ENCODE measurements around the gene FOXD4L1. TPM values are rescaled to one million over a fixed set of nuclear protein-coding genes. Genes with fewer than 3 reads are reported as not detected.
A peak's percentile ranks its signal among the peaks of the same experiment; 100 is the strongest.
"Not testable (repeated sequence)": the region's sequence is repeated elsewhere in the genome, so short reads cannot be mapped to it uniquely, and the experiment has no call there.

Gene FOXD4L1
- total RNA-seq, 1 experiment from 2014 or later: not detected

- not testable (repeated sequence) for H3K79me2 ChIP-seq (ENCODE audit: insufficient read depth, low read length); H3K23me2 ChIP-seq (ENCODE audit: insufficient read length, low read depth, low read length, poor library complexity, severe bottlenecking); H4K8ac ChIP-seq (replicated peaks; ENCODE audit: insufficient read length, low read depth, low read length); H3T11ph ChIP-seq (ENCODE audit: low read length); H3K14ac ChIP-seq (ENCODE audit: insufficient read depth, low read length); H2BK120ac ChIP-seq (ENCODE audit: low read depth, low read length, poor library complexity, severe bottlenecking); H3K27ac ChIP-seq (ENCODE audit: insufficient read length, low read depth, low read length); H4K20me1 ChIP-seq (ENCODE audit: control insufficient read depth, insufficient read depth, insufficient read length); H3K9ac ChIP-seq (ENCODE audit: extremely low read depth, insufficient read length, low read length); H2BK20ac ChIP-seq (ENCODE audit: low read depth, low read length, poor library complexity, severe bottlenecking); H3K27ac Mint-ChIP-seq; H2BK5ac ChIP-seq (ENCODE audit: insufficient read length, low read length); H3K9me3 Mint-ChIP-seq; H3K36me3 Mint-ChIP-seq (ENCODE audit: insufficient read depth in 1 of 3, low read depth in 3 of 3); H3K4me2 ChIP-seq (ENCODE audit: insufficient read depth, insufficient read length, low read length); H3K4ac ChIP-seq (ENCODE audit: low read depth, low read length); H3K79me1 ChIP-seq (ENCODE audit: insufficient read depth, low read depth, low read length, poor library complexity, severe bottlenecking); H4K91ac ChIP-seq (ENCODE audit: insufficient read length, low read depth, low read length); H3K4me1 ChIP-seq (ENCODE audit: insufficient read depth, low read length); H3K56ac ChIP-seq (ENCODE audit: insufficient read length, low read depth, low read length); H3K9me3 ChIP-seq (ENCODE audit: control insufficient read depth, low read depth, low read length); DNase-seq; H3K18ac ChIP-seq (ENCODE audit: insufficient read length, low read depth, low read length); H2AK5ac ChIP-seq (ENCODE audit: insufficient read length, low read length); H2AFZ ChIP-seq (ENCODE audit: low read length); H3K23ac ChIP-seq (ENCODE audit: insufficient read length, low read depth, low read length); H2BK12ac ChIP-seq (ENCODE audit: insufficient read length, low read depth, low read length); H4K5ac ChIP-seq (ENCODE audit: insufficient read length, low read depth, low read length); H2BK15ac ChIP-seq (ENCODE audit: low read depth, low read length)
- Mint-ChIP-seq H3K4me3 (peak overlapping the region; percentile 48 to 65; a peak in 4 of 5 replicates), H3K27me3 (ENCODE audit: low read depth) (peaks cover 72% of the 10 kb centered on the region), H3K4me1 (peaks cover 0 to 11% of the 10 kb centered on the region in 2 experiments; a peak in 2 of 4 replicates)
- peaks cover 18% of the 10 kb centered on the region; the same call in 1 of the 2 replicates for H3K27me3 ChIP-seq (ENCODE audit: insufficient read depth, low read length)
- no CpG with 5 or more reads among the region's 62 CpGs for WGBS (ENCODE audit: extremely low coverage, insufficient read length, low lambda C conversion rate)
Observed at GRCh38 chr2:113499019-113499885, 787 bp downstream of the FOXD4L1 start.

GRCh38 chr2:113499886-113500722, 1.6 kb downstream of the FOXD4L1 start:
- not testable (repeated sequence) for H4K8ac ChIP-seq (replicated peaks; ENCODE audit: insufficient read length, low read depth, low read length); H3K18ac ChIP-seq (ENCODE audit: insufficient read length, low read depth, low read length)

More at GRCh38 chr2:113499886-113500722, 1.6 kb downstream of the FOXD4L1 start:
- H3K9me3 Mint-ChIP-seq; H3T11ph ChIP-seq (ENCODE audit: low read length); H2AFZ ChIP-seq (ENCODE audit: low read length); H4K5ac ChIP-seq (ENCODE audit: insufficient read length, low read depth, low read length); H2BK20ac ChIP-seq (ENCODE audit: low read depth, low read length, poor library complexity, severe bottlenecking); H3K27ac ChIP-seq (ENCODE audit: insufficient read length, low read depth, low read length); H3K56ac ChIP-seq (ENCODE audit: insufficient read length, low read depth, low read length); H3K79me2 ChIP-seq (ENCODE audit: insufficient read depth, low read length); H3K4me1 ChIP-seq (ENCODE audit: insufficient read depth, low read length); H3K4me2 ChIP-seq (ENCODE audit: insufficient read depth, insufficient read length, low read length); H3K9me3 ChIP-seq (ENCODE audit: control insufficient read depth, low read depth, low read length); H3K23me2 ChIP-seq (ENCODE audit: insufficient read length, low read depth, low read length, poor library complexity, severe bottlenecking); H2BK120ac ChIP-seq (ENCODE audit: low read depth, low read length, poor library complexity, severe bottlenecking); H4K91ac ChIP-seq (ENCODE audit: insufficient read length, low read depth, low read length); H3K14ac ChIP-seq (ENCODE audit: insufficient read depth, low read length); H3K4ac ChIP-seq (ENCODE audit: low read depth, low read length); H2BK5ac ChIP-seq (ENCODE audit: insufficient read length, low read length); H2AK5ac ChIP-seq (ENCODE audit: insufficient read length, low read length); H4K20me1 ChIP-seq (ENCODE audit: control insufficient read depth, insufficient read depth, insufficient read length); H2BK12ac ChIP-seq (ENCODE audit: insufficient read length, low read depth, low read length); H3K36me3 Mint-ChIP-seq (ENCODE audit: insufficient read depth in 1 of 3, low read depth in 3 of 3); H3K79me1 ChIP-seq (ENCODE audit: insufficient read depth, low read depth, low read length, poor library complexity, severe bottlenecking); H3K27ac Mint-ChIP-seq; H2BK15ac ChIP-seq (ENCODE audit: low read depth, low read length); H3K23ac ChIP-seq (ENCODE audit: insufficient read length, low read depth, low read length); H3K9ac ChIP-seq (ENCODE audit: extremely low read depth, insufficient read length, low read length); DNase-seq: not testable (repeated sequence)
- H3K4me1 Mint-ChIP-seq: peaks cover 0 to 11% of the 10 kb centered on the region in 2 experiments; a peak in 2 of 4 replicates
- H3K27me3 ChIP-seq (ENCODE audit: insufficient read depth, low read length): peaks cover 19% of the 10 kb centered on the region; the same call in 1 of the 2 replicates
- no CpG with 5 or more reads among the region's 56 CpGs for WGBS (ENCODE audit: extremely low coverage, insufficient read length, low lambda C conversion rate)
- H3K27me3 Mint-ChIP-seq (ENCODE audit: low read depth): peaks cover 78% of the 10 kb centered on the region
- H3K4me3 Mint-ChIP-seq: peak overlapping the region; percentile 29 to 40; a peak in 2 of 5 replicates

All from H9 (cell line).